ENCODE data around the gene LDHD.
"Not testable (repeated sequence)": the region's sequence is repeated elsewhere in the genome, so short reads cannot be mapped to it uniquely, and the experiment has no call there.

The LDHD gene

DNA sequence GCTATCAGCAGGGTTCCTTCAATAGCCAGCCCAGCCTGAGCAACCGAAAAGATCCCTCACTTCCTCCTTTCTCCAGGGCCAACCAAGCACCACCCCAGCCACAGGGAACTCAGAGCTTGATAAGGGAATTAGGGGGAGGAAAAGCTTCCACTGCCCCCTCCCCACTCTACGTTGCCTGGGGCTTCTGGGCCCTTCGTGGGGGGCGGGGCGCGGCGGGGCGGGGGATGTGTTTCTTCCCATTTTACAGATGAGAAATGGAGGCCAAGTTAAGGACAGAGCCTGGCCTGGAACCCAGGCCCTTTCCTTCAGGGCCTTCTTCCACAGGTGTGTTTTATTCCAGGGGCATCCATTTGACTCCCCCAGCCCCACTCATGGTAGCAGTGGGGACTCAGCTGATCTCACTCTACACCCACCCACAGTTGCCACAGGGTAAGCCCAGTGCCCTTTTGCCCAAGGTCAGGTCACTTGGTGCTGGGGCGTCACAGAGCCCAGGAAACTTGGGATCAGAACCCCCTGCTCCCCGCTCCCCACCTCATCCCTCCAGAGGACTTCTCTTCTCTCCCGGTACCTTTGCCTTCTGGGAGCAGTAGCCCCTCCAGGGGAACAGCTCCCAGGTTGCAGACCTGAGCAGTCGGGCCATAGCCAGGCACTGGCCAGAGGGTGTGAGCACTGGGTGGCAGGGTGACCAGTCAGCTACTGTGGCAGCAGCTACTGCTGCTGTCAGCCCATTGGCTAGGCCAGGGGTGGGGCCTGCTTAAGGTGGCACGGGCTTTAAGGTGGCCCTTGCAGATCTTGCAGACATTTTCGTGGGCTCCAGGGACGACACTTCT is at the start of gene LDHD:
Gene LDHD (minus strand): TSS at position 700 of the 830 bp plus-strand sequence. CDS start 60 bp downstream, at position 640.
- no peak for DNase-seq (ENCODE audit: low read depth in 2 of 2)

DNA sequence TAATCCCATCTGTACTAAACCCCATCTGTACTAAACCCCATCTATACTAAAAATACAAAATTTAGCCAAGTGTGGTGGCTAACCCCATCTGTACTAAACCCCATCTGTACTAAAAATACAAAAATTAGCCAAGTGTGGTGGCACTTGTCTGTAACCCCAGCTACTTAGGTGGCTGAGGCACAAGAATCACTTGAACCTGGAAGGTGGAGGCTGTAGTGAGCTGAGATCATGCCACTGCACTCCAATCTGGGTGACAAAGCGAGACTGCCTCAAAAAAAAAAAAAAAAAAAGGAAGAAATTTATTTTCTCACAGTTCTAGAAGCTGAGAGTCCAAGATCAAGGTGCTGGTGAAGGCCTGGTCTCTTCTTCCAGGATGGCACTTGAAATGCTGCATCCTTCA is 43.8 kb upstream of the LDHD start:
- no peak for DNase-seq (ENCODE audit: low read depth in 2 of 2)

DNA sequence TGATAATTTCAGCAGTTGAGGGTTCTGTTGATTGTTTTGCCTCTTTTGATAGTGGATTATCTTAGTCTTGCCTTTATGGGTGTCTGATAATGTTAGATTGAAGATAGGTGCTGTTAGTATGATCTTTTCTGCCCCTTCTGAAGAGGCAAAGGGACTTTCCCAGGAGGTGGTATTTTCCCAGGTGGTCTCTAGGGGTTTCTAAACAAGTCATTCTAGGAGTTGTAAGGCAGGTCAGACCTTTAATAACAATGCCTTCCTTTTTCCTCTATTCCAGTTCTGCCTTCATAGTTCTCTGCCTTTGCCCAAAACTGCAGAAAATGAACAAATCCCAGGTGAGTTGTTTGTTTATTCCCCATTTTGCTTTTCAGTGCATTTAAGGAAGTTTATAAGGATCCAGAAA is 36.1 kb upstream of the LDHD start:
- no peak for DNase-seq (ENCODE audit: low read depth in 2 of 2)

DNA sequence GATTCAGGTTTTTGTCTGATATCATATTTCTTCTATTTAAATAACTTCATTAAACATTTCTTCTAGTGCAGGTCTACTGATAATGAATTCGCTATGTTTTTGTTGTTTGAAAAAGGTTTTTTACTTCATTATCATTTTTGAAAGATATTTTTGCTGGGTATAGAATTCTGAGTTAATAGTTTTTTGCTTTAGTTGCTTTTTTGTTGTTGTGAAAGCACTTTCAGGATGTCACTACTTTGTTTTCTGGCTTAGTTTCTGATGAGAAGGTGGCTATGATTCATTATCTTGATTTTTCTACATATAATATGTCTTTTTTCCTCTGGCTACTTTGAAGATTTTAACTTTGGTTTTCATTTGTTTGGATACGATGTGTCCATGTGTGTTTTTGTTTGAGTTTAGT is 35.2 kb upstream of the LDHD start:
- DNase-seq (ENCODE audit: low read depth in 2 of 2) = no peak

DNA sequence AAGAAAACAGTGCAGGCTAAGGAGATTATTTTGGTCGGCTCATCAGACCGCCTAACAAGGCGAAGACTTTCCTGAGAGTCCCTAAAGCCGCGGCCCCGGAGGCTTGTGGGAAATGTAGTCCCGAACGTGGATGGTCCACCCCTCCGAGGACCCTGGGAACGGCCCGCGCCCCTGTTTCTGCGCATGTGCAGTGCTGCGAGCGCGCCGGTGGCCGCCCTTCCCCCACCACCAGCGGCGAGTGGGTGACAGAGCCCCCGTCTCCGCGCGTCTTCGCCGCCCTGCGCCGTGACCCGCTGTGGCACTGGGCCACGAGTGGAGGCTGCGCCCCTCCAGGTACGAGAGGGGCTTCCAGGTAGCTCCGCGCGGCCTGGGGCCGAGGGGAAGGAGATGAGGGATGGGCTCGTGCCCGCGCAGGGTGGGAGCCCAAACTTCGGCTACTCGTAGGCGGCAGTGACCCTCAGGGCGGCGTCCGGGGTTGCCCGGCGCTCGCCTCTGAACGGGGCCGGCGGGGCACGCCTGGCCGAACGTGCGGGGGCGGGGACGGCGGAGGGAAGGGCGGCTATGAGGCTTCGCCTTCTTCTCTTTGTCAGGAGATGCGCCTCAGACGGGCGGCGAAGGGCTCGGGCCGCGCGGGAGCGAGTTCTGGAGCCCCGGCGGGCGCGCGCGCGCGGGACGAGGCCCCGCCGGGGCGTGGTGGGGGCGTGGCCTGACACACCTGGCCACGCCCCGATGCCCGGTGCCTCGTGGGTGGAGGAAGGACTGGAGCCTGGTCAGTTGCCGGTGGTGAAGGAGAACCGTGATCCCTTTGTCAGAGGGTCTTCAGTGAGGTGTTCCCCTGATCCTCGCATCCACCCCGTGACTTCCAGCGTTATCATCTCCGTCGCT is 32.0 kb upstream of the LDHD start, which contains the start of gene ZFP1:
Gene ZFP1 (plus strand): TSS at position 214 of the 885 bp plus-strand sequence. CDS start 4,428 bp downstream, outside the sequence.
- DNase-seq (ENCODE audit: low read depth in 2 of 2) = peak; percentile 92 to 94

DNA sequence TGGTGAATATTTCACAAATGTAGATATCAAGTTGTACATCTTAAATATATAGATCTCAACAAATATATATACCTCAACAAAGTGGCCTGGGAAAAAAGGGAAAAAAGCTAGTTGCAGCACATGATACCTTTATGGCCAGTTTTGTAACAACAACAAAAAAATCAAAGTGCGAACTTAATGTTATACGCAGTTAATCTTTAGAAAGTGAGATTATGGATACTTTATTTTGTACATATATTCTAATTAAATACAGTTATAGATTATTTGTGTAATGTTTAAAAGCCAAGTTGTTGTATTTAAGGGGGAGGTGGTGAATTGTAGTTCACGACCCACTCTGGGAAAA is 31.4 kb upstream of the LDHD start:
- DNase-seq (ENCODE audit: low read depth in 2 of 2) = no peak

DNA sequence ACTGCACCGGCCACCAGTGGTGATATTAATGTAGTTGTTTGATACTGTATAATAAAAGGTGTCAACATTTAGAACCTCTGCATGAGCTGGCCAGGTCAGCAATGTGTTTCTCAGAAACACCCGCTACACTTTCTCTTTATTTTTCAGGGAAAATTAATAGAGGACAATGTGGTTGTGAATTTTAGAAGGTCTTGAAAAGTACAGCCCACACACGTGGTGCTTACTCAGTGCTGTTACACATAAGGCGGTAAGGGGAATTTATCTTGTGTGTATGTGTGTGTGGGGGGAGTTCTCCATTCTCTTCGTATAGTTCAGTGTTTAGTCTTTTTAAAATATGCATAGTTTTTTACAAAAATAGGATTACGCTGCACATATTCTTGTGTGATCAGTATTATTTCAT is 27.4 kb upstream of the LDHD start:
- no peak for DNase-seq (ENCODE audit: low read depth in 2 of 2)

DNA sequence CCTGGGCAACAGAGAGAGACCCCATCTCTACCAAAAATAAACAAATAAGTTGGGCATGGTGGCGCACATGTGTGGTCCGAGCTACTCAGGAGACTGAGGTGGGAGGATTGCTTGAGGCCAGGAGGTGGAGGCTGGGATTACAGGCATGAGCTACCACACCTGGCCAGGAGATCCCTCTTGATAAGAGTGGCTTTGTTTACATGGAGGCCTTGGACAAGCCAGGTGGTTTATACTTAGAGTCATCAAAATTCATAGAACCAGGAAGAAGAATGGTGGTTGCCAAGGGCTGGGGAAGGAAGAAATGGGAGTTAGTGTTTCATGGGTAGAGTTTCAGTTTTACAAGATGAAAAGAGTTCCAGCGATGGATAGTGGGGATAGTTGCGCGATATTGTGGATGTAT is 22.9 kb upstream of the LDHD start:
- no peak for DNase-seq (ENCODE audit: low read depth in 2 of 2)

DNA sequence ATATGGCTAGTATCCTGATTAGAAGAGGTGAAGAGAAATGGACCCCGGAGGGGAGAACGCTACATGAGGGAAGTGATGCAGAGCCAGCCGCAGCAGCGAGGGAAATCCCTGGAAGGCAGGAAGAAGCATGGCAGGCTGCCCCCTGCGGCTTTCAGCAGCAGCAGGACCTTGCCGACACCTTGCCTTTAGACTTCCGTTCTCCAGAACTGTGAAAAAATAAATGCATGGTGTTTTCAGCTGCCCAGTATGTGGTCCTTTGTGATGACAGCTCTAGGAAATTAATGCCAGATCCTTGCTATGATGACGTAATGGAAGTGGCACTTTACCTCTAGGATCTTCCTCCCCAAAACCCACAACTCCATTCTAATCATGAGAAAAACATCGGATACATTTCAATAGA is 22.1 kb upstream of the LDHD start:
- no peak for DNase-seq (ENCODE audit: low read depth in 2 of 2)

DNA sequence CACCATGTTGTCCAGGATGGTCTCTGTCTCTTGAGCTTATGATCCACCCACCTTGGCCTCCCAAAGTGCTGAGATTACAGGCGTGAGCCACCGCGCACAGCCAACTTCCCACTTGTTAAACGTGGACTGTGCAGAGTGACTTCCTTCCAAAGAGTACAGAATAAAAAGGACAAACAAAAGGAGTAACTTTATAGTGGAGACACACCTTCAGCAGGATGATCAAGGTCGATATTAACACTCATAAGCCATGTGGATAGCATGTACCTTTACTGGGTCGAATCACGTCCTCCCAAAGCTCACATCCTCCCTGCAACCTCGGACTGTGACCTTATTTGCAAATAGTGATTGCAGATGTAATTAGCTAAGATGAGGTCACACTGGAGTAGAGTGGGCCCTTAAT is 21.7 kb upstream of the LDHD start:
- DNase-seq (ENCODE audit: low read depth in 2 of 2) = no peak

DNA sequence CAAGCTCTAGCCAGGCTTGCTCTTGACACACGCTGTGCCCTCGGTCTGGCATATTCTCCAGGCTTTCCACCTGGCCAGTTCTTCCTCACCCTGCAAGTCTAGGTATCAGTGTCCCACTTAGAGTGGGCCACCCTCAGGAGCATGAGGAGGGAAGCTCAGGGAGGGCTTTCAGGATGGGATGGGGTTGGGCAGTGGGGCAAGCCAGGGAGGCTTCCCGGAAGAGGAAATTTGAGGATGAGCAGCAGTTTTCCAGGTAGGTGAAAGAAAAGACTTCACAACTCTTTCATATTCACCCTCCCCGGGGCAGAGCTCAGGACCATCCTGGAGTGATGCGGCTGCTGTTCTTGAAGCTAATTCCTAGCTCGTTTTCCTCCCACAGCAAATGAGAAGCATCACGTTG is 14.5 kb upstream of the LDHD start:
- no peak for DNase-seq (ENCODE audit: low read depth in 2 of 2)

DNA sequence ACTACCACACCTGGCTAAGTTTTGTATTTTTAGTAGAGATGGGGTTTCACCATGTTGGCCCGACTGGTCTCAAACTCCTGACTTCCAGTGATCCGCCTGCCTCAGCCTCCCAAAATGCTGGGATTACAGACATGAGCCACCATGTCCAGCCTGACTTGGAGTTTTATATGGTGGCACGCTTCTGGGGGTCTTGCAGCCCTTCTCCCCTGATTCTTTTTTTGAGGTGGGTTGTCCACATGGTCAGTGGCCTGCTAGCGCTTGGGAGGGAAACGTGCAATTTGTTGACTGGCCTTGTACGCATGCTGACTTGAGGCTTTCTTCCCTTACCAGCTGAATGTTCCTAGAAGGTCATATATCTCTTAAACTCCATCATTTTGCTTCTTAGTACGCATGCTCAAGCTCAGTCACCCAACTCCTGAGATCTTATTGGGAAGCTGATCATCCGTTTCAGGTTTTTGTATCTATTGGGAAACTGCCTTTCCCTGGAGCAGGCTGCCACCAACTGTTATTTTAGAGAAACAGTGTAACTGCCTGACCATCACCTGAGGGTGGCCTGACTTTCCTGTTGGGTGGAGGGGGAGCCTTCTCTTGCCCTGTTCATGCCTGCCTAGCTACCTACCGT is 13.7 kb upstream of the LDHD start:
- no peak for DNase-seq (ENCODE audit: low read depth in 2 of 2)

DNA sequence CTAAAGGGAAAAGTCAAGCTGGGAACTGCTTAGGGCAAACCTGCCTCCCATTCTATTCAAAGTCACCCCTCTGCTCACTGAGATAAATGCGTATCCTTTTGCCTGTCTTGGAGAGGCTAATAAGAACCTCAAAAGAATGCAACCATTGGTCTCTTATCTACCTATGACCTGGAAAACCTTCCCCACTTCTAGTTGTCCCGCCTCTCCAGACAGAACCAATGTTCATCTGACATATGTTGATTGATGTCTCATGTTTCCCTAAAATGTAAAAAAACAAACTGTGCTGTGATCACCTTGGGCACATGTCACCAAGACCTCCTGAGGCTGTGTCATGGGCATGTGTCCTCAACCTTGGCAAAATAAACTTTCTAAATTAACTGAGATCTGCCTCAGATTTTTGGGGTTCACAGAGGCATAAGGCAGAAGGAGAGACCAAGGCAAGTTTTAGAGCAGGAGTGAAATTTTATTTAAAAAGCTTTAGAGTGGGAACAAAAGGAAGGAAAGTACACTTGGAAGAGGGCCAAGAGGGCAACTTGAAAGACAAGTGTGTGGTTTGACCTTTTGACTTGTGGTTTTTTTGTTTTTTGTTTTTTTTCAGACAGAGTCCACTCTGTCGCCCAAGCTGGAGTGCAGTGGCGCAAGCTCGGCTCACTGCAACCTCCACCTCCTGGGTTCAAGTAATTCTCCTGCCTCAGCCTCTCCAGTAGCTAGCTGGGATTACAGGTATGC is 13.0 kb upstream of the LDHD start:
- DNase-seq (ENCODE audit: low read depth in 2 of 2) = not testable (repeated sequence)

DNA sequence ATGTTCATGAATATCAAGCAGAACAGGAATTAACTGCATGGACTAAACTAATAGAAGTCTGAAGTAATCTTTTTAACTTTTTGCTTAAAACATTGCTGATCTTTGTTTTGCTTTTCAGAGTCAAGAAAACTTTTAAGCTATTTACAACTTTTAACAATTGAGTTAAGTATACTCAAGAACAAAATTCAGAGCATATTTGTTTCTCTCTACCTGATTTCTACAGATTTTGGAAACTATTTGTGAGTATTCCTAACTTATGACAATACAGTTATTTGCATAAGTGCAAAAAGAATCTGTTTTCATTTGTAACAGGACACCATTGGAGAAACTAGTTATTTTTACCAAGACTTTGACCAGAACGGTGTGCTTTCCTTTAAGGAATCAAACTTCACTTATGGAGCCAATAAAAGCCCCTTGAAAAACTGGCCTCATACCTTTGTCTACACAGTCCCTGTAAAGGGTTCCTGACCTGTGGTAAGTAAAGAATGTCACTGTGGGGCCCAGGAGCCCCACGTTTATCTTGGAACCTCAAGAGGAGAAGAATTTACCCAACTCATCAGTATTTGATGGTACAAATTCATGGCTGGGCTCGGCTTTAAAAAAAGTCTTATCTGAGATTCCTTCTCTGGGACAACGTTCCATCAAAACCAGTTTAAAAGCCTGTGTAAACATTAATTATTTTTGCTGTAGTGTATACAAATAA is 11.3 kb upstream of the LDHD start:
- DNase-seq (ENCODE audit: low read depth in 2 of 2) = no peak

DNA sequence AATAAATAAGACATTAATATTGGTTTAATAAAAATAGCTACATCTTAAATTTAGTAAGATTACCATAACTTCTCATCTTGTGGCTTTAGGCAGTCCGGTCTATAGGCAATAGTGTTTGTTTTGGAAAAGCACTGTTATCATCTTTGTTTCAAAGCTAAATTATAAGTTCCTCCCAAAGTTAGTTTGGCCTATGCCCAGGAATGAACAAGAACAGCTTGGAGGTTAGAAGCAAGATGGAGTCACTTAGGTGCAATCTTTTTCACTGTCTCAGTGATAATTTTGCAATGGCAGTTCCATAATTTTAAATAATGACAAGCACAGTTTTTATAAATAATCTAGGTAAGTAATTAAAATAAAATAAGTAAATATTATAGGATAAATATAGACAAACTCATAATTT is 6.0 kb upstream of the LDHD start:
- no peak for DNase-seq (ENCODE audit: low read depth in 2 of 2)

DNA sequence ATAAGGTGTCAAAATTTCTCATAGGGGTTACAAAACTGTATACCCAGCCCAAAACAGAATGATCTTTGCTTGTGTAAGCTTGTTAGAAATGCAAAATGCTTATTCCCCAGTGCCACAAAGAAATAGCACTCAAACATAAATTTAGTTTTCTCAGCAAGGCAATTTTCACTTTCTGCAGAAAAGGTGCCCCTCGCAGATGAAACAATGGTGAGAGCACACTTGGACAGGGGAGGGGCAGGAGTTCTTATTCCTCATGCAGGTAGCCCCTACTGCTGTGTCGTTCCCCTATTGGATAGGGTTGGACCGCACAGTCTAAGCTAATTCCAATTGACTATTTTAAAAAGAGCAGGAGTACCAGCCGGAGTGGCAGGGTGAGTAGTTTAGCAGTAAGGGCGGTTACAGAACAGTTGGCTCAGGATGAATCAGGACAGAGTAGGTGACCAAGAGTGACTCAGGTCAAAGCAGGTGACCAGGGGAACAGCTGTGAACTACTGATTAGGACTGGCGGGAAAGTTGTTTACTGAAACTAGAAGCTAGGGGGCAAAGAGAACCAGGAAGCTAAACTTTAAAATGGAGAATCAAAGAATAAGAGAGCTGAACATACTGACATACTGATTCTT is 5.5 kb upstream of the LDHD start:
- no peak for DNase-seq (ENCODE audit: low read depth in 2 of 2)

DNA sequence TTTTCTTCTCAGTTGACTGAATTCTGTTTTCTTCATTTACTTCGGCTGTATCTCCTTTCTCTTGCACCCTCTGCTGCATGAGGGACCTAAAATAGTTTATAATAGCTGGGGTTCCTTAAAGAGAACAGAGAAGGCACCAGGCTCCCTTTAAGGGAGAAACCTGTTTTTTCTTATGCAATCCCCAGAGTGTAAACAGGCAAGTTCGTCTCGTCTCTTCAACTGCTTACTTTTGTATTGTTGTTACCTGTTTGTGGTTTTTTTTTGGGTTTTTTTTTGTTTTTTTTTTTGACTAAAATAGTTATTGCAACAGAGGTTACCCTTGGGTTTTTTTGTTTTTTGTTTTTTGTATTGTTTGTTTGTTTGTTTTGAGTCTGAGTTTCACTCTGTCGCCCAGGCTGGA is 3.7 kb upstream of the LDHD start:
- DNase-seq (ENCODE audit: low read depth in 2 of 2) = no peak

DNA sequence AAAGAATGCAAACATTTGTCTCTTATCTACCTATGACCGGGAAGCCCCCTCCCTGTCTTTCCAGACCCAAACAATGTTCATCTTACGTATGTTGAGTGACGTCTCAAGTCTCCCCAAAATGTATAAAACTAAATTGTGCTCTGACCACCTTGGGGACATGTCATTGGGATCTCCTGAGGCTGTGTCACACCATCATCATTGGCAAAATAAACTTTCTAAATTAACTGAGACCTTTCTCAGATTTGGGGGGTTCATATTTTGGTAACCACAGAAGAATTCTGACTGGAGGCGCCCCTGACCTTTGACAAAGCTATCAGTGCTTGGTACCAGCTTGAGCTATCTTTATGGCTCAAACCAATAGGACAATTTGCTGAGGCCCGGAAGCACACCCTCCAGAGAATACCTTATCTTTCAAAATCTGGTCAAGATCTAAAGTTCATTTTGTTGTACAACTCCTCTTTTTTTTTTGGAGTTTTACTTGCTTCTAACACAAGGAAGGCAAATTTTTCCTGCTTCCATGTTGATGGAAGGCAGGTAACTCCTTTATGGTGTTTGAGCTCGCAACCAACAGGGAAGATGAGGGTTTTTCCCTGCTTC is 2.5 kb upstream of the LDHD start:
- no peak for DNase-seq (ENCODE audit: low read depth in 2 of 2)

DNA sequence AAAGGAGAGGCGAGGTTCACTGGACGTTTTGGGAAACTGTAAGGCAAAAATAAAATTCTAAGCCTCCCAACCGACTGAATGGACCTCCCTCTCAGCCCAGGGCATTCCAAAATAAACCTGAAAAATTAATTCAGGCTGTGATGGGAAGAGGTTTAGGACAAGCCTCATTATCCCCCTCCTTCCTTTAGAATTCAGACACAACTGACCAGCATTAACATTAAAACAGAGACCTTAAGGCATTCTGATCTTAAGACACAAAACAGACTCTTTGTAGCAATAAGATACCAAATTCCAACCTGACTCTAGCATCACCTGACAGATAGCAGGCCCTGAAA is 298 bp upstream of the LDHD start:
- DNase-seq (ENCODE audit: low read depth in 2 of 2) = no peak
